ENCODE data around the gene MS4A4E. TPM values are rescaled to one million over a fixed set of nuclear protein-coding genes. Genes with fewer than 3 reads are reported as not detected.
A peak's percentile ranks its signal among the peaks of the same experiment; 100 is the strongest.

MS4A4E gene
- total and polyA plus RNA-seq, 2 donors (not counting 3 experiments of a cell fraction or from before 2014, with no cell fraction given) = not detected

DNA sequence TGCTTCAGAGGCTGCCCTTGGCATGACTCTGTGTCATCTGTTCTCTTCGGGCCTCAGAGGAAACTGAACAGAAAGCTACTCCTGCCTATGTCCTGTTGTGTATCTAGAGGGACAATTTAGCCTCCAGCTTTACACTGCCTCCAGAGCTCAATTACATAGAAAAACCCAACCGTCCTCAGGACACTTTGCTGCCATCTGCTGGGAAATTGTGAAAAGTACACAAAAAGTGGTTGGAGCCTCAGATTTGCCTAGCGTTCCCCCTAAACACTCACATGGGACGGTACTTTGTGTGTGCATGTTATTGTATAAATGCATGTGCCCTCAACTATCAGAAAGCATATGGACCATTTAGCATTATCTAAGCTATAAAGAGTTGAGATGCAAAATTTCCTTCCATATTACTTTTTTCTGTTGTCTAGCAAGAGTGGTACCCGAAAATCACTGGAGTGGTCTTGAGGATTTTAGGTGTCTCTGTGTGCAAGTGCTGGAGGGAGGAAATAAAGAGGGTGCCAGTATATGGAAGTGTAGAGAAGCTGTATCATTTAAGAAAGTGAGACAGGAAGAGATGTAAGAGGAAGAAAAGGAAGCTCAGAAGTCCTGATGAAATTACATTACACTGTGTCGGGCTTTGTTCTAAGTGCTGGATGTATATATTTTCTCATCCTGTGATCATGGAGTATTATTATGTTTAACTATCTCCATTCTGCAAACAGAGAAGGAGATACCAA, 8.7 kb upstream of the MS4A4E start:
- Histone ChIP-seq H3K4me1 (ENCODE audit: control insufficient read depth, extremely low read depth, insufficient read depth, low read length) (peaks cover 22% of the 10 kb centered on the region), H3K9ac (replicated peaks; ENCODE audit: extremely low read depth, insufficient read depth, low read length) (peak overlapping the region; percentile 47), H3K4me2 (ENCODE audit: insufficient read depth, low read length) (no peak overlapping the region), H4K20me1 (replicated peaks; ENCODE audit: control insufficient read depth, extremely low read depth, insufficient read depth, low read length) (no peaks in the 10 kb centered on the region), H3K9me3 (replicated peaks; ENCODE audit: control insufficient read depth, insufficient read depth, low read length) (no peaks in the 10 kb centered on the region), H3K36me3 (ENCODE audit: control insufficient read depth in 2 of 2, extremely low read depth in 1 of 2, insufficient read depth in 2 of 2, low read length in 2 of 2) (no peaks in the 10 kb centered on the region), H3K9me1 (replicated peaks; ENCODE audit: control insufficient read depth, extremely low read depth, insufficient read depth, low read length) (no peaks in the 10 kb centered on the region), H3K79me2 (ENCODE audit: control insufficient read depth, insufficient read depth, low read length) (no peaks in the 10 kb centered on the region), H3K4me3 (replicated peaks in 1 of 3; ENCODE audit: insufficient read depth in 1 of 3, low read depth in 1 of 3, low read length in 3 of 3) (no peak overlapping the region), H3K27me3 (ENCODE audit: control insufficient read depth in 2 of 2, insufficient read depth in 2 of 2, low read length in 2 of 2) (peaks cover 0 to 3% of the 10 kb centered on the region in 2 experiments), H2AFZ (ENCODE audit: low read depth, low read length) (peak overlapping the region; percentile 29), H3K27ac (ENCODE audit: insufficient read depth, low read depth, low read length) (no peak overlapping the region)
- no TSS peak for BruUV-seq (replicated peaks)
- dilution Hi-C loops (cut with MboI; ENCODE audit: extremely low pct_ligation_motif_present, low sequenced_read_pairs) = no loop called here
- POLR2A ChIA-PET = interaction anchor here (0.6 kb wide), 1 partner anchor 81 kb away, joined by 4 read pairs; no protein-coding TSS in a partner anchor
- CTCF ChIA-PET = interaction anchor here (0.5 to 3.9 kb wide), 64 partner anchors 8 to 514 kb away, joined by 3 to 217 read pairs (median 4); partner anchors contain the start of genes MRPL16, MS4A4E, MS4A6A and OOSP4A
- intact Hi-C loops (cut with micrococcal nuclease) = loop anchor here (1.0 to 5.0 kb wide), 7 partner anchors 37 to 499 kb away; no protein-coding TSS in a partner anchor
- peak; percentile 89 for DNase-seq (ENCODE audit: low read depth, low spot score)
- FAIRE-seq = peak; percentile 88
- no peak for TF ChIP-seq POLR2AphosphoS5 (IDR thresholded peaks at IDR 0.05; ENCODE audit: insufficient read depth, low read depth, low read length)
- TF ChIP-seq, protein P1, sequence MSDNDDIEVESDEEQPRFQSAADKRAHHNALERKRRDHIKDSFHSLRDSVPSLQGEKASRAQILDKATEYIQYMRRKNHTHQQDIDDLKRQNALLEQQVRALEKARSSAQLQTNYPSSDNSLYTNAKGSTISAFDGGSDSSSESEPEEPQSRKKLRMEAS (IDR thresholded peaks at IDR 0.05; ENCODE audit: insufficient read depth, insufficient read length) = no peak
- TF ChIP-seq, protein P2, sequence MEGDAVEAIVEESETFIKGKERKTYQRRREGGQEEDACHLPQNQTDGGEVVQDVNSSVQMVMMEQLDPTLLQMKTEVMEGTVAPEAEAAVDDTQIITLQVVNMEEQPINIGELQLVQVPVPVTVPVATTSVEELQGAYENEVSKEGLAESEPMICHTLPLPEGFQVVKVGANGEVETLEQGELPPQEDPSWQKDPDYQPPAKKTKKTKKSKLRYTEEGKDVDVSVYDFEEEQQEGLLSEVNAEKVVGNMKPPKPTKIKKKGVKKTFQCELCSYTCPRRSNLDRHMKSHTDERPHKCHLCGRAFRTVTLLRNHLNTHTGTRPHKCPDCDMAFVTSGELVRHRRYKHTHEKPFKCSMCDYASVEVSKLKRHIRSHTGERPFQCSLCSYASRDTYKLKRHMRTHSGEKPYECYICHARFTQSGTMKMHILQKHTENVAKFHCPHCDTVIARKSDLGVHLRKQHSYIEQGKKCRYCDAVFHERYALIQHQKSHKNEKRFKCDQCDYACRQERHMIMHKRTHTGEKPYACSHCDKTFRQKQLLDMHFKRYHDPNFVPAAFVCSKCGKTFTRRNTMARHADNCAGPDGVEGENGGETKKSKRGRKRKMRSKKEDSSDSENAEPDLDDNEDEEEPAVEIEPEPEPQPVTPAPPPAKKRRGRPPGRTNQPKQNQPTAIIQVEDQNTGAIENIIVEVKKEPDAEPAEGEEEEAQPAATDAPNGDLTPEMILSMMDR (IDR thresholded peaks at IDR 0.05; ENCODE audit: extremely low read depth in 1 of 2, insufficient read depth in 1 of 2, low read depth in 1 of 2, low read length in 2 of 2) = peak; percentile 43 to 58

DNA sequence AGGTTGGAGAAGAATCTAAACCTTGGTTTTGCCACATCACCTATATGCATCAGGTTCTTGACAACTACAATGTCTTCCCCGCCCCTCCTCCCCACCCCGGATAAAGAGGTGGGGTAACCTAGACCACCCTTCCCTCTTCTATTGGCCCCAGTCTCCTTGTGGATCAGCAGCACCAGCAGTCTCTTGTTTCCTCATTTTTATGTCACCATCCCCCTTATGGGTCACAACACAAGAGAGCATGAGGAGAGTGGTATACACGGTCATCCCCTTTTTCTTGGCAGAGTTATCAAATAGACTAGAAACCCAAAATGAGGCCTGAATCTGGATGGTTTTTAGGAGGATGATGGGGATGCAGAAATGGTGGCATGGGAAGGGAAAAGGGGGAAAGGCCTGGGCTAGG, 1.2 kb downstream of the MS4A4E start:
- no peaks in the 10 kb centered on the region for H4K20me1 ChIP-seq (replicated peaks; ENCODE audit: control insufficient read depth, extremely low read depth, insufficient read depth, low read length)
- H3K79me2 ChIP-seq (ENCODE audit: control insufficient read depth, insufficient read depth, low read length) = no peaks in the 10 kb centered on the region
- TF ChIP-seq EZH2 (IDR thresholded peaks at IDR 0.05; ENCODE audit: borderline replicate concordance, low read depth, low read length, severe bottlenecking) = no peak
- no peak for TF ChIP-seq JUN (IDR thresholded peaks at IDR 0.05; ENCODE audit: borderline replicate concordance, insufficient read depth, insufficient read length, low read depth)
- TF ChIP-seq, protein P1 (IDR thresholded peaks at IDR 0.05; ENCODE audit: insufficient read depth, insufficient read length) = no peak
- TF ChIP-seq, protein P2 (IDR thresholded peaks at IDR 0.05; ENCODE audit: extremely low read depth in 1 of 2, insufficient read depth in 1 of 2, low read depth in 1 of 2, low read length in 2 of 2) = no peak
- ChIA-PET POLR2A (no interaction called here), CTCF (no interaction called here)
- no peak for FAIRE-seq
- H3K4me1 ChIP-seq (ENCODE audit: control insufficient read depth, extremely low read depth, insufficient read depth, low read length) = no peaks in the 10 kb centered on the region
- no peak overlapping the region for H3K4me3 ChIP-seq (replicated peaks in 1 of 3; ENCODE audit: insufficient read depth in 1 of 3, low read depth in 1 of 3, low read length in 3 of 3)
- intact Hi-C loops (cut with micrococcal nuclease) (no loop called here), dilution Hi-C loops (cut with MboI; ENCODE audit: extremely low pct_ligation_motif_present, low sequenced_read_pairs) (no loop called here)
- no peak for DNase-seq (ENCODE audit: low read depth, low spot score)
- no peak overlapping the region for H2AFZ ChIP-seq (ENCODE audit: low read depth, low read length)
- H3K27me3 ChIP-seq (ENCODE audit: control insufficient read depth in 2 of 2, insufficient read depth in 2 of 2, low read length in 2 of 2) = peaks cover 2 to 4% of the 10 kb centered on the region in 2 experiments
- no peak overlapping the region for H3K27ac ChIP-seq (ENCODE audit: insufficient read depth, low read depth, low read length)
- no peaks in the 10 kb centered on the region for H3K9me1 ChIP-seq (replicated peaks; ENCODE audit: control insufficient read depth, extremely low read depth, insufficient read depth, low read length)
- no peak overlapping the region for H3K9ac ChIP-seq (replicated peaks; ENCODE audit: extremely low read depth, insufficient read depth, low read length)
- H3K36me3 ChIP-seq (ENCODE audit: control insufficient read depth in 2 of 2, extremely low read depth in 1 of 2, insufficient read depth in 2 of 2, low read length in 2 of 2) = no peaks in the 10 kb centered on the region
- BruUV-seq (replicated peaks) = no TSS peak
- no peak overlapping the region for H3K4me2 ChIP-seq (ENCODE audit: insufficient read depth, low read length)
- H3K9me3 ChIP-seq (replicated peaks; ENCODE audit: control insufficient read depth, insufficient read depth, low read length) = no peaks in the 10 kb centered on the region

Data from endothelial cell of umbilical vein (primary cell).